Fibroblast of villous mesenchyme (primary cell): ENCODE results near the gene RHBDL3. TPM values are rescaled to one million over a fixed set of nuclear protein-coding genes. Genes with fewer than 3 reads are reported as not detected.

Experiments
- DNase-seq: peaks from one replicate; pipeline ENCODE4 v3.0.0-alpha.2; 2010; ENCODE audit warnings: low read depth
- H3K4me3 ChIP-seq: 2 replicates; pipeline ENCODE4 v1.5.1; 2011; ENCODE audit warnings: low read depth, mild to moderate bottlenecking, low read length
- CTCF ChIP-seq: IDR thresholded peaks from 2 replicates; pipeline ENCODE4 v1.5.1; 2012; ENCODE audit warnings: low read depth, mild to moderate bottlenecking, low read length; ENCODE audit not compliant: insufficient read depth
- total RNA-seq: library from RNA; depleted of rRNA; stranded (reverse); fragments of >200 nt; gene quantifications from 2 replicates; pipeline ENCODE4 v1.2.3, GENCODE V29; 2012

The RHBDL3 gene
- total RNA-seq, 1 donor, result not detected

GRCh38 chr17:32330147-32330546, 64.5 kb downstream of the RHBDL3 start:
- no peak for TF ChIP-seq CTCF
- DNase-seq, result no peak
- no peak overlapping the region for H3K4me3 ChIP-seq

DNA sequence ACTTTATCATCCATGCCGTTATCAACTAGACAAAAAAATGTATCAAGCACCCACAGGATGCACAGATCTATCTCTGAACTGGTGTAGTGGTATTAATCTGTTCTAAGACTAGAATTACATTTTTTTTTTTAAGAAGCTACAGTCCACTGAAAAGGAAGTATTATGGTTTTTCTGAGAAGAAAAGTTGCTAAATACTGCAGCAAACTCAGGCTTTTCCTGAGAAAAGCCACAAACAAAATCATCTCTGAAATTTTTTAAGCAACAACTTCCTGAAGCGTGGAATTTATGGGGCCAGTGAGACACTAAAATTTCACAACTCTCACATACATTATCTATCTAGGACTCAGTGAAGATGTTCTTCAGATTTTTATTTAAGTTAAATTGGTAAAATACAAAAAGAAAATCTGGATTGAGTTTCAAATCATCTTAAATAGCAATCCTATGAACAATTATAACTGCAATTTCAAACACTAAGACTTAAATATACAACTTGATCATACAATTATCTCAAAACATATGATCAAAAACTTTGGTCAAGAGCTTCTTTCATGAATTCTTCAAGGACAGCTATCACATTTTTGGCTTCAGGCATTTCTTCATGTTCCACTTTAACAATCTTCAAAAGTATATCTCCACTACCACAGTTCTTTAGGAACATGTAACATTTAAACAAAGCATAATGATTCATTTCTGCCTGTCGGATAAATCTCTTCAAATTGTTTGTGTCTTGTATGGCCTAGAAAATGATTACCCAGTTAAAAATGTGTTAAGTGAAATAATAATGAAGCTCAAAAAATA, 65.8 kb downstream of the RHBDL3 start:
- TF ChIP-seq CTCF, result no peak
- DNase-seq, result peak; percentile 84

DNA sequence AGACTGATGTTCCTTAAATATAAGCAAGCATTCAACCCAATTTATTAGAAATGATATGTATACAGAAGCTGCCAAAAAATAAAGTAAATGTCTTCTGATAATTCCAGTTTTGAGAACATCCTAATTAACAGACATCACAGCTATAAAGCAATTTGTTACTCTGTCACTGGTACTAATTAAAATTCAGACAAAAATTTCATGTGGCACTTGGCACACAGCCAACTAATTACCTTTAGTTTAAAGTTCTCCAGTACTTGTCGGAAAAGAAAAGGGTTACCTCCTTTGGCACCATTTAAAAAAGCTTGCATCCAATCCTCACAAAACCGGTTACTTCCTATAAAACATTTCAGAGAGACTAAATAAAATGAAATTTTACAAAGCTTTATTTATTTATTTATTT, 67.6 kb downstream of the RHBDL3 start:
- no peak for DNase-seq
- no peak for TF ChIP-seq CTCF
- no peak overlapping the region for H3K4me3 ChIP-seq

More for the DNA sequence above, 65.8 kb downstream of the RHBDL3 start:
- H3K4me3 ChIP-seq, result no peak overlapping the region

- no peak for DNase-seq
- no peak for TF ChIP-seq CTCF
- H3K4me3 ChIP-seq, result no peak overlapping the region
These were observed 69.4 kb downstream of the RHBDL3 start for GRCh38 chr17:32335046-32335445.

DNA sequence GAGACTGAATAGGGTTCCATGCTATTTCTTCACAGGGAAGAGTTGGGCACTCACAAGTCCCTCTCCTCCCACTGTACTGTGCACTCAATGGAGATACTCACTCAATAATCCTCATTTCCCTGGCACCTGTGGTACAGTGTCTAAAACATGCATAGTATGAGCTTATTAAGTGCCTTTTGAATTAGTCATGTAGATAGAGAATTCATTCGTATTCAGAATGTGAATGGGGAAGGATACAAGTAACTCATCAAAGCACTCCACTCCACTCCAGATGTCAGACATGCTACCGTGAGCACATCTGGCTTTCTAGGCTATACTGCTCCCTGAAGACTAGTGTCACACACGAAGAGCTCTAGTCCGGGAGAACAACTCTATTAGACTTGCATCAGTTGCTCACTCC, 70.1 kb downstream of the RHBDL3 start:
- H3K4me3 ChIP-seq, result no peak overlapping the region
- no peak for TF ChIP-seq CTCF
- DNase-seq, result no peak

- TF ChIP-seq CTCF, result peak; percentile 16
- peak overlapping the region; percentile 72 for H3K4me3 ChIP-seq
- DNase-seq, result no peak
These were observed 75.7 kb downstream of the RHBDL3 start for GRCh38 chr17:32341141-32341856.
